Omental fat pad (tissue), 4 donors: ENCODE results near the gene CNIH4. TPM values are rescaled to one million over a fixed set of nuclear protein-coding genes. Genes with fewer than 3 reads are reported as not detected.

ENCODE experiments used
- ATAC-seq: fragments of 150-250 bp; one replicate; pipeline ENCODE4 v1.9.1; 2016; ENCODE audit warnings: mild to moderate bottlenecking, moderate library complexity; ENCODE audit not compliant: low FRiP score
- DNase-seq: peaks from one replicate; pipeline ENCODE4 v3.0.0-alpha.2; 2019; ENCODE audit warnings: low spot score
- CTCF ChIP-seq, 3 donors: fragments of 450-650 bp; IDR thresholded peaks; one replicate each; pipeline ENCODE4 v1.5.1; 2016 to 2017; ENCODE audit warnings: antibody characterized with exemption in 3 of 3, mild to moderate bottlenecking in 3 of 3, moderate library complexity in 2 of 3
- total RNA-seq, 4 donors: library from RNA; depleted of rRNA; stranded (reverse); fragments of >200 nt; gene quantifications; one replicate each; pipeline ENCODE4 v1.1.0, GENCODE V29; 2016

CNIH4 gene
- total RNA-seq, 4 donors from 2014 or later: 32.2 to 63.8 (median 35.7) TPM

DNA sequence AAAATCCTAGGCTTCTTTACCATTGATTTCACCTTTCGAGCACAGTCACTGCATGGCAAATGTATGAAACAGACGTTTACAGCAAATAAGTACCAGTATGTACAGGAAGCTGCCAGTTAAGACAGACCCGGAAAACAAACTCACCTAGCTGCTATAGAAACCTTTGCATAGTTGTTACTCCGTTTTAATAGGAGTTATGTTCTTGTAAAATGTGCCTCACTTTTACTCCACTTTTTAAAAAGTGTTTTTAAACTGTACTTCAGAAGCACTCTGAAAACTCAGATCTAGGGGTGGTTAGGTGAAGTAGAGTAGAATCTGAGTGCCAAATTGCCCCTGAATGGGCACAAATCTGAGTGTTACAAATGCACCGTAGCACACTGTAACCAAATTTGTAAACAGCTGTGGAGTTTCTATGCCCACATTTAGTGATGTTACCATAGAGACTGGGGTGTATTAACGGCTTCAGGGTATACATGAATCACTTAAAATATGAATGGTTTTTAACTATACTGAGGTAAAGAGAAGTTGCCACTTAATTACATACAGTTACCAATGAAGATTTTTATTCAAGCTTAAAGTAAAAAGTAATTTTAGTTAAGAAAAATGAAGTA is 30.7 kb downstream of the CNIH4 start:
- DNase-seq (no peak), ATAC-seq (no peak)
- no peak for TF ChIP-seq CTCF (IDR thresholded peaks at IDR 0.05)

DNA sequence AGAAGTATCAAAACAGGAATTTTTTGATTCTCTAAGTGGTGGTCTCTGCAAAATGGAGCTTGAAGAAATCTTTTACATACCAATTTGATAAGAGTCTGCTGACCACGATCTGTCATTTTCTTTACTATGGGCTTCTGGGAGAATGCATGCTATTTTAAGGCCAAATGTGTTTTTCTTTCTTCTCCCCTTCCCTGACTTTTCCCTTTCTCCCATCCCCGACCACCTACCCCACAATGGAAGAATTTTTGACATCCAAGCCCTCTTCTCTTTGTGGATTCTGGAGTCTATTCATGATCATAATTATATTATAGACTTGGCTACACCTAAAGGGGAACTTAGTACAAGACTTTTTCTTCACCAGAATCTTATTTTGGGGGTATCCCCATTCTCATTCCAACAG is 31.3 kb downstream of the CNIH4 start:
- no peak for DNase-seq
- no peak for TF ChIP-seq CTCF (IDR thresholded peaks at IDR 0.05)
- ATAC-seq: no peak

DNA sequence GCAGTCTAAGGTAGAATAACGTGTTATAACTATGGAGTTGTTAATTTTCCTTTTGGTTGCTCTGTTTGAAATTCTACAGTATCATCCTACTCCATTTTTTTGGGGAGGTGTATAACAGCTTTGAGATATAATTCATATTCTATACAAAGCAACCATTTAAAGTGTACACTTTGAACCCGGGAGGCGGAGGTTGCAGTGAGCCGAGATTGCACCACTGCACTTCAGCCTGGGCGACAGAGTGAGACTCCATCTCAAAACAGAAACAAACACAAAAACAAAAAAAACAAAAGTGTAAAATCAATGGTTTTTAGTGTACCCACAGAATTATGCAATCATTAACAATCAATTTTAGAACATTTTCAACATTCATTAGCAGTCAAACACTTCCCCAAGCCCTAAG is 33.8 kb downstream of the CNIH4 start:
- TF ChIP-seq CTCF (IDR thresholded peaks at IDR 0.05): no peak
- DNase-seq (no peak), ATAC-seq (no peak)

DNA sequence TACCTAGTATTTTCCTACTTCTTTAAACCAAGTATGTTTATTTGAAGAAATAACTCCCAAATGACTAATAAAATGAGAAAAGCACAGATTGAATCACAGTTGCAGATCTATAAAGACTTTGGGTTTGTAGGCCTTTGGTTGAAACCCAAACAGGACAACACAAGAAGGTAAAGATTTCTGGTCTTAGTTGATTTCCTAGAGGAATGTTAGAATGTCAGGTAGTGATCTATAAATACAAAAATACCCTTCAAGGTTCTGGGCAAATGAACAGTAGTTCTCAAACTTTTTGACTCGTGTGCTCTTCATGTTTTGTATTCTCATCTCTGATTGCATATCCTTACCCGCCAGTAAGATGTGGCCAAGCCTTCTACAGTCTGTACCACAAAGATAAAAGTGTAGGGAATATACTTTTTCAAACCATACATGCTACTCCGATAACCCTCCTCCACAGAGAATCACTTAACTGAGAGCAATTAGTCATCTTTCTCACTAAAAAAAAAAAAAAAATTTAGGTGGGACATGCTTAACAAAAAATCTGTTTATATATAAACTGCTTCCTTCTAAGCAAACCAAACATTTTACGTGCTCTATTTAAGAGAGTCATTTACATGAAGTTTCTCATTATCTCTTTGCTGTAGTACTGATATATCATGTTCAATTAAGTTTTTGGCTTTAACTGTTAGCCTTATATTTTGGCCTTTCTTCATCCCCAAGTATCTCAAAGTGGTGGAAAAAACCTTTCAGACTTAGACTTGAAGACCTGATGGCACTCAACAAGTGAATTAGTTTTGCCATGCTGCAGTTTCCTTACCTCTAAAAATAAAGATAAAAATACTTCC is 36.0 kb downstream of the CNIH4 start:
- ATAC-seq (no peak), DNase-seq (no peak)
- TF ChIP-seq CTCF (IDR thresholded peaks at IDR 0.05): no peak

DNA sequence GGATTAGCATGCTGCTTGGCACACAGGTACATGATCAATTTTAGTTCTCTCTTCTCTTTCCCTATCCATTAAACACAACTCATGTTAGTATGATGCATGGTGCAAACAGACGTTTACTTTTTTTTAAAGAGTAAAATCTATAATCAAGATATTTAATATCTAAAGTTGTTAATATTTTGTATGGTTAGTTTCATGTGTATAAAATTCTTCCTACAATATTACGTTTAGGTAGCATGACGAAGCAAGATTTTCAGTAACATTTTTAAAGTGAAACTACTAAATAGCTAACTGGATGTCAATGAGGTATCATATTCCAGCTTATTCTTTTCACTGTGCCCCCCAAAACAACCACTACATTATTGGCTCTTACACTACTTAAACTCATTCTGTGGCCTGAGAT is 36.6 kb downstream of the CNIH4 start:
- no peak for ATAC-seq
- no peak for TF ChIP-seq CTCF (IDR thresholded peaks at IDR 0.05)
- DNase-seq: no peak

- no peak for ATAC-seq
- TF ChIP-seq CTCF (IDR thresholded peaks at IDR 0.05): no peak
These were observed 43.2 kb downstream of the CNIH4 start for GRCh38 chr1:224399887-224400286.

More at GRCh38 chr1:224399887-224400286, 43.2 kb downstream of the CNIH4 start:
- DNase-seq: no peak
